Upper lobe of left lung (tissue), 4 donors: ENCODE data around the gene SDCBP2.

Experiments
- POLR2A ChIP-seq, 4 donors: fragments of 450-650 bp; IDR thresholded peaks; one replicate each; pipeline ENCODE4 v1.5.1; 2016 to 2017; ENCODE audit warnings: antibody characterized with exemption in 4 of 4, mild to moderate bottlenecking in 2 of 4
- POLR2AphosphoS5 ChIP-seq, 2 donors: sonication (generic); formaldehyde crosslinking; IDR thresholded peaks; one replicate each; pipeline ENCODE4 v1.5.1; 2017; ENCODE audit warnings: antibody characterized with exemption in 2 of 2

DNA sequence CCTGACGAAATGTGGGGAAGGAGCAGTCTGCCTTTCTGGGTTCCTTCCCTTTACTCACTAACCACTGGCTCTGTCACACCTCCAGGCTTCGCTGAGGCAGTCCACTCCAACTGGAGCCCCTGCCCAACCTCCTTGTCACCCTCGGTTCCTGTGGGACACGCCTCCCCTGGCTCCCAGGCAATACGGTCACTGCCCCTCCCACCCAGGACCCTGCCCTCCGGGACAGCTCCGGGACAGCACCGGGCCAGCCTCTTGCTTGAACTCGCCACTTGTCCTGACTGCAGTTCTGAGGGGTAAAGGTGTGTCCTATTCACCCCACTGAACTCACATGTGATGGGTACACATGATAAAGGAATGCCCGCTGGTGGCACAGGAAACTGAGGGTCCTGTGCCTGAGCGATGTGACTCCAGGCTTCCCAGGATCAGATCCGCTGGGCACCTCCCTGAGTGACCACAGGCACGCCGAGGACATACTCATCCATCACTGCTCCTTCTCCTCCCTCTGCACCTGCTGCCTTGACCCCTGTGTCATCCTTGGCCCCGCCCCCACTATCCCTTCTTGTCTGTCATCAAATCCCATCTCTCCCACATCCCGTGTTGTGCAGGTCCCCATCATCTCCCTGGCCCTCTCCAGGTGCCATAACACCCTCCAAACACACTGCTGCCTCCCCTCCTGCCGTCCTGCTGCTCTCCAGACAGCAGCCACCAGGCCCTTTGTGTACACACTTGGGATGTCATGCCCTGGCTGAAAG is 7.9 kb downstream of the SDCBP2 start:
- TF ChIP-seq POLR2AphosphoS5 (IDR thresholded peaks at IDR 0.05), result no peak
- TF ChIP-seq POLR2A (IDR thresholded peaks at IDR 0.05), result no peak
